Measurements from ENCODE around the gene ZFPM1.
"Not testable (repeated sequence)": the region's sequence is repeated elsewhere in the genome, so short reads cannot be mapped to it uniquely, and the experiment has no call there.

ZFPM1 gene
- total RNA-seq: 29.0 to 51.4 (median 41.7) reads per million in 4 experiments

DNA sequence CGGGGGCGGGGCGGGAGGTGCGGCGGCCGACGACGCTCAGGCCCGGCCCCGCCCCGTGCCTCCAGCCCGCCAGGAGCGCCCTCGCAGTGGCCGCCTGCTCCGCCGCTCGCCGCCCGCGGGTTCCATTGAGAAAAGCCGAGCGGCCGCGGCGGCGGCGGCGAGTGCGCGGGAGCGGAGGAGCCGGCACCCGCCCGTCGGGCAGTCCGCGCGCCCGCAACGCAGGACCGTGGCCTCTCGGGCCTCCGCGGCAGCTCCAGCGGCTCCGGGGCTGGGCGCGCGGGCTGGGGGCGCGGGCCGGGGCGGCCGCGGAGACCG, at the start of gene ZFPM1:
ZFPM1 (plus strand) TSS at position 64 of the 315 bp plus-strand sequence. CDS start 359 bp downstream, outside the sequence.
- no peak for DNase-seq

DNA sequence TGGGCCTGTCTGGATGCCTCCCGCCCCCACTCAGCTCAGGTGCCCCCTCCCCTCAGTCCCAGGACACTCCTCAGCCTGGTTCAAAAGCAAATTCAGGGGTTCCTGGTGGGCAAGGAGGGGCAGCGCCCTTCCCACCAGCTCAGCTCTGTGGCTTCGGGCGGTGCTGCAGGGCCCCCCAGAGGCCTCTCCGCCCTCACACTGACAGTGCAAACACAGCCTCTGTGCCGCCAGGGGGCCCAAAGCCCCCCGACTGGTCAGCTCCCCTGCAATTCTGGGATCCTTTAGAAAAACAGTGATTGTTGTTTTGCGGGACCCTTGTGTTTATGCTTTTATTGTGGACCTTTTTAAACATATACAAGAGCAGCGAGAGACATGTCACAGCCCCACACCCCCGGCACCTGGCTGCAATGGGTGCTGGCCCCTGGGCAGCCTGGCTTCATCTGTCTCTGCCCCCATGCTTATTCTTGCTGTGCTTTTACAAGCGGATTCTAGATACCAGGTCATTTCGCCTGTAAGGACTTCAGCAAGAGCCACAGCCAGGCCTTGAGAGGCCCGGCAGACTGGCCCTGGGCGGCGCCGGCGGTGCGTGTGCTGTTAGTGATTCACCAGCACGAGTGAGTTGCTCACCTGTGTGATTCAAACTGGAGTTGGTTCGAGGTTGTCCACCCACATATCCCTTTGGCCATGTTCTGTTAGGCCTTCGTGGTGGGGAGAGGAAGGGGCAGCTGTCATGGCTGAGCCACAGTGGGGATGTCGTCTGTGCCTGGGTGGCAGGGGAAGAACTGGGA, 49.1 kb upstream of the ZFPM1 start:
- DNase-seq: no peak

DNA sequence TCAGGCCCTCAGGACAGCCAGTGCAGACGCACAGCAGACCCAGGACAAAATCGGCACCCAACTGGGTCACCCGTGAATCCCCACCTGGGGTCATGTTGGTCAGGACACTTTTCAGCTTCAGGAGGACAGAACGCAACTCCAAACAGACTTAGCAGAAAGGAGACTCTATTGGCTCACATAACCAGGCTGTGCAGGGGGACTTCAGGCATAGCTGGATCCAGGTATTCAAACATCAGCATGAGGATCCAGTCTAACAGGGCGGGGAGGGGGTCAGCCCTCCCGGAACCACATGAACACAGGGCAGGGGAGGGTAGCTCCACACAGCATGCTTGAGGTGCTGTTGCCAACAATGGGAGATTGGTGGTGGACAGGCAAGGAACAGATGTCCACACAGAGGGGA, 48.3 kb upstream of the ZFPM1 start:
- DNase-seq: no peak

DNA sequence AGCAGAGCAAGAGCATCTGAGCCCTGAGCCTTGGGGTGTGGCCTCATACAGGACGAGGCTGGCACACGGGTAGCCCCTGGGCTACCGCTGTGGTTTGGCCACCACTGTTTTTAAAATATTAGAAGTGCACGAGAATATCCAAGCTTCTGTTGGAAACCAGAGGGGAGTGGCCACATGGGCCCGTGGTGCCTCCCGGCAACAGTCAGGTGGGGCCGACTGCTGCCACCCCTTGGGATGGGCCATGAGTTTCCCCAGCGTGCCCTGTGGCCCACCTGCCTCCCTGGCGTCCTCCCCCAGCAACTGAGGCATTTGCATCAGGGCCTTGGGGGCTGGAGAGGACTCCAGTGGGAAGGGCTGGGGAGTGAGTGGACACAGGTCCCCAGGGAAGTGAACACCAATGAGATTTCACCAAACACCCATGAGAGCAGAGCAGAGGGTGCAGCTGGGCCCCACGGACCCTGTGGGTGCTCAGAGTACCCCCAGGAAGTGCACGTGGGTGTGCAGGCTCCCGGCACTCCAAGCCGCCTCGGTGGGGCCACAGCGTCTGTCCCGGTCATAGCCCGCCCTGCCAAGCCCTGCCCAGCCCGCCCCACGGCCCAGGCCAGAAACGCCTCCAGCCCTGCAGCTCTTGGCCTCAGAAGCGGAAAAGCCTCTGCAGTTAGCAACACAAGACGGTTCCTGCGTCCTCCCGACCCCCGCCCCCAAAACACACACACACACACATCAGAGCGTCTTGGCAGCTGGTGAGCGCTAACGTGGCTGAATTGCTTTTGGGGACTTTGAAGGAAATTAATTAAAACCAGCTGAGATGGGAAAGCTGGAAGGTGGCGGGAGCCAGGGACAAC, 47.6 kb upstream of the ZFPM1 start:
- no peak for DNase-seq

DNA sequence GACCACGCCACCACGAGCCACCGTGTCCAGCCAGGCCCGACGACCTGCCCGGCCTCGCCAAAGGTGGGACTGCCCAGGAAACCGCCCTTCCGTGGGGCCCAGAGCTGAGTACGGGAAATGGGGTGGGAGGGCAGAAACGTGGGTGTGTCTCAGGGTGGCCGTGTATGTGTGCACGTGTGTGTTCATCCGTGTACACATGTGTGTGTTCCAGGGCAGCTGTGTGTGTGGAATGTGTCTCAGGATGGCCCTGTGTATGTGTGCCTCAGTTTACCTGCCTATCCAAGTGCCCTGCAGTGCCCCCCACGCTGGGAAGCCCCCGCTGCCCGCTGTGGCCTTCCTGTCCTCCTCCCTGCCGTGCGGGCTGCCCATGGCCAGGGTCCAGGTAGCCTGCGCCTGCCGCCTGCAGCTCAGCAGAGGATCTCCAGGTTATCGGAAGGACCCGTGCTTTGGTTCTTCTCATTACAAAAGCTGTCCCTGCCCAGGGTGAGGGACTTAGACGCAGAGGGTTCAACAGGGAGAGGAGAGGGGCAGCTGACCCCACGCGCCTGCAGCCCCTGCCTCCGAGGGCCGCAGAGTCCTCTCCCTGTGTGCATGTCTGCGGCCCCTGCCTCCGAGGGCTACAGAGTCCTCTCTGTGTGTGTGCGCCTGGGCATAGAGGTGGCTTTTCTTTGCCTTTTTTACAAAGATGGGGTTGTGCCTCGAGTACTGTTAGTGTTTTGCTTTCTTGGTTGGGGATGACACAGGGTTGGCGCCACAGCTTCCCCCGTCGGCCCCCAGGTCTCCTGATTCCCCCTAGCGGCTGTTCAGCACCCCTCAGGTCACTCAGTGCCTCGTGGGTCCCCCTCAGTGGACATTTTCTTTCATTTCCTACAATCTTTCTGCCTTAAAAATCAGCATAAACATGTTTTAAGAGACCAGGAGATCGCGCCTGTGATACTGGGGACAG, 46.7 kb upstream of the ZFPM1 start:
- DNase-seq: no peak

DNA sequence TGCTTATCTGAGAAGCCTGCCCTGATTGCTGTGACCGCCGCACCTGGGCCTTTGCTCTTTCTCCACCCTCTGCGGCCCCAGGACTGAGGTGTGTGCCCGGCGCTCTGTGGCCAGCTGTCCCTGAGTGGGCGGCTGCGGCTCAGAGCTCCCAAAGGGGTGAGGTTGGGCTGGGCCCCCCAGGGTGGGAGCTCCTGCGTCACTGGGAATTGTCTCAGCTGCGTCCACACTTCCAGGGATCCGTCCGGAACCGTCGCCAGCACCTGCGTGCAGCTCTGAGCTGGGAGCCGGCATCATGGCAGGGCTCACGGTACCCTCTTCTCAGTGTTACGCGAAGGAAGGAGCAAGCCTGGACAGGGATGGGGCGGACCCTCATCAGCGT, 46.0 kb upstream of the ZFPM1 start:
- DNase-seq: no peak

DNA sequence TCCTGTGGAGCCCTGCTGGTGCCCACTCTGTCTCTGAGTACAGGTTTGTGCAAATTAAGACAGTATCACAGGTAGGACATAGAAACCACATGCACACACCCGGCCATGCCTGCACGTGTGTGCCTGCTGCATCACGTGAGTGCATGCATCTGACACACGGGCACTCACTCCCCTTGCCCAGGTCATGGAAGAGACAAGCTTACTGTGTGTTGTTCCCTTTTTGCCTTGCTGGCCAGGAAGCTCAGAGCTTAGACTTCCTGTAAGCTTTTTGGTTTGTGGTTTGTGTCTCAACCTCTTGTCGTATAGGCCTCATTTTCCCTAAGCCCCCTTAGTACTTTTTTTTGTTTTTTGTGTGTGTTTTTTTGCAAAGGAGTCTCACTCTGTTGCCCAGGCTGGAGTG, 45.3 kb upstream of the ZFPM1 start:
- DNase-seq: no peak

DNA sequence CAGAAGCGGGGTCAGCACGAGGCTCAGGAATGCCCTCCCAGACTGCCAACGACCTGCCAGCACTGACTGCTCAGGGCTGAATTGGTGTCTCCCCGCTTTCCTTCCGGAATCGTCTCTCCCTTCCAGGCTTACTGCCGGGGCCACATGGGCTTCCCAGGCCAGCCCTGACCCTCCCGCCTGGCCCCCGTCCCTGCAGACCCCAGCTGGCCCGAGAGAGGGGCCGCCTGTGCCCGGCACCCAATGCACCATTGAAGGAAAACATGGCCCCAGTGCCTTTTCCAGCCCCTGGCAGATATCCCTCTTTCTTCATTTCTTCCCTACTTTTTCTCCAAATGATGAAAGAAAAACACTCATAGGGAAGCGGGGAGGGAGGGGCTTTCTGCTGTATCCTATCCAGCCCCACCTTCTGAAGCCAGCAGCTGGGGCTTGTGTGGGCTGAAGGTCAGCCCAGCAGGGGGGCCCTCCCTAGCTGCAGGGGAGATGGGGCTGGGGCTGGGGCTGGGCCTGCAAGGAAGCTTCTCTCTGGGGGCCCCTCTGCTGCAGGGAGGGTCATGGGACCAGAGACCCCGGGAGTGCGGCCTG, 44.4 kb upstream of the ZFPM1 start:
- no peak for DNase-seq

DNA sequence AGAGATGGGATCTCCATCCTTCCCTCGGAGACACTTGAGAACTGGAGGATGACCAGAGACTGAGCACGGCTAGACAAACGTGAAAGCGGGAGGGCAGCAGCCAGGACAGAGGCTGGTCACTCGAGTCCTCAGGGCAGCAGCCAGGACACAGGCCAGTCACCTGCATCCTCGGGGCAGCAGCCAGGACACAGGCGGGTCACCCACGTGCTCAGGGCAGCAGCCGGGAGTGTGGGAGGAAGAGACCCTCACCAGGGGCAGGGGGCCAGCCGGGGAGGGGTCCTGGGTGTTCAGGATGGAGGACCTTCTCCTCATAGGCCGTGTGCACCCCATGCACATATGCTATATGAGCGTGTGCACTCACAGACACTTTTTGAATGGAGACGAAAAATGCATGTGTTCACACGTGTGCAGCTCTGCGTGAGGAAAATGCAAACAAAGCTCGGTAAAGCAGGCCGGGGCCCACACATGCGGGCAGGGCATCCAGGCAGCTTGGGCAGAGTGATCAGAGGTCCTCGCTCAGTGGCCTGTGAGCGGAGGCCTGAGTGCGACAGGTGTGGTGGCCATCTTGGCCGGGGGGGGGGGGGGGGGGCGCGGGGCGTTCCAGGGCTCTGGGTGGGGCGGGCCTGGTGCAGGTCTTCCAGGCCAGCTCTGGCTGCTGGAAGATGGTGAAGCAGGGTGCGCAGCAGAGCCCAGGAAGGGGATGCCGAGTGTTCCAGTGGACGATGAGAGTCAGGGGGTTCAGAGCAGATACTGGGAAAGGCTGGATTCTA, 43.6 kb upstream of the ZFPM1 start:
- DNase-seq: no peak

DNA sequence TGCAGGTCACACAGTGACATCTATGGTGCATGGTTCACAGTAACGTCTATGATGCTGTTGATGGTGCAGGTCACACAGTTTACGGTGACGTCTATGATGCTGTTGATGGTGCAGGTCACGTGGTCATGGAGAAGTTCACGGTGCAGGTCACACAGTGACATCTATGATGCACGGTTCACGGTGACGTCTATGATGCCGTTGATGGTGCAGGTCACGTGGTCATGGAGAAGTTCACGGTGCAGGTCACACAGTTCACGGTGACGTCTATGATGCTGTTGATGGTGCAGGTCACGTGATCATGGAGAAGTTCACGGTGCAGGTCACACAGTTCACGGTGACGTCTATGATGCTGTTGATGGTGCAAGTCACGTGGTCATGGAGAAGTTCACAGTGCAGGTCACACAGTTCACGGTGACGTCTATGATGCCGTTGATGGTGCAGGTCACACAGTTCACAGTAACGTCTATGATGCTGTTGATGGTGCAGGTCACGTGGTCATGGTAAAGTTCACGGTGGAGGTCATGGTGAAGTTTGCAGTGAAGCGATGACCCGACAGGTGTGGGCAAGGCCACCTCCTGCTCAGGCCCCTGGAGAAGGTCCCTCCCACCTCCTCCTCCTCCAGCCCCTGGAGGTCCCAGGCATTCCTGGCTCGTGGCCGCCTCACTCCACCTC, 42.6 kb upstream of the ZFPM1 start:
- DNase-seq: not testable (repeated sequence)

DNA sequence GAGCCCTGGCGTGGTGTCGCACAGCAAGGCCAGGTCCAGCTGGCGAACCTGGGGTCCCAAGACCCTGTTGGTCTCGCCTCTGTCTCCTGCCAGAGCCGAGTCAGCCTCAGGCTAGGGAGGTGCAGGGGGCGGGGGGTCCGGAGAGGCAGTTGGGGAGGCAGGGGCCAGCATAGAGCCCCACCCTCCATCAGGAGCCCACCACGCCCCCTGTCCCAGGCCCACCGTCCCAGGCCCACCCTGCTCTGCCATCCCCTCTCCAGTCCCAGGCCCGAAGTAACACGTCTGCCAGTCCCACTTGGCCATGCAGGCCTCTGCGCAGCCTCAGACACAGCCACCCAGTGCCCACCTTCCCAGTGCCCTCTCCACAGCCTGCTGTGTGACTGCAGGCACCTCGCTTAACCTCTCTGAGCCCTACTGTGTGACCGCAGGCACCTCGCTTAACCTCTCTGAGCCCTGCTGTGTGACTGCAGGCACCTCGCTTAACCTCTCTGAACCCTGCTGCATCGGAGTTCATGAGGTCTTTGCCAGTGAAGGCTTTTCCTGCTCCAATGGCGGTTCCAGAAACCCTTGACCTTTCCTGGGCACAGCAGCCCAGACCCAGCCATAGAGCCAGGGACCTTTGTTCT, 41.0 kb upstream of the ZFPM1 start:
- no peak for DNase-seq

DNA sequence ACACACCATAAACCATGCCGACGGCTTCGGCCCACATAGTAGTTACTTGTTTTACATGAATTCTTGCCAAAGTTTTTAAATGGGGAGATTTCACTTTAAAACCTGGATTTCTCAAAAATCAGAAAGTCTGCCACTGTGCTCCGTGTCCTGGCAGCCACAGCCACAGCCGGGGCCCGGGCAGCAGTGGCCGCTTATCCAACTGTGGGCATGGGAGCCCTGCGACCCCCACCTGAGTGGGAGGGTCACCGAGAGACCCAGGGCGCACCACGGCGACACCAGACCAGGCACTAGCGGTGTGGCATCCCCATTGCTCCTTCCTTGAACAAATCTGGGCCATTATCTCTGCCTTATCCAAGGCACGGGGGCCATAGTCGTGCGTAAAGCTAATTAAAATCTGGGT, 40.3 kb upstream of the ZFPM1 start:
- no peak for DNase-seq

DNA sequence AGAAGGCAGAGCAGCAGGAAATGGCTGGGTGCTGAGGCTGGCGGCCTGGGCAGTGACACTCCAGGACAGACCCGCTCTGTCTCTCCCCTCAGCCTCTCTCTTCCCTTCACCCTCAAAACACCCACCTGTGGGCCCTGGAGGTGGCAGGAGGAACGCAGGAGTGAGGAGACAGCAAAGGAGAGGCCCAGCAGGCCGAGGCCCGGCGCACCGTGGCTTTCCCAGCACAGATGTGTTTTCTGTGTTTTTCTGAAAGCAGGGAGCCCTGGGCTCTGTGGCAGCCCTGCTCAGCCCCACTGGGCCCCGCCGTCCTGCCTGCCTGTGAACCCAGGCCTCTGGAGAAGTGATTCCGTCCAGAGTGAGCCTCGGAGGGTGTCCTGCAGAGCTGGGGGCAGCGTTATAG, 39.8 kb upstream of the ZFPM1 start:
- DNase-seq: no peak

DNA sequence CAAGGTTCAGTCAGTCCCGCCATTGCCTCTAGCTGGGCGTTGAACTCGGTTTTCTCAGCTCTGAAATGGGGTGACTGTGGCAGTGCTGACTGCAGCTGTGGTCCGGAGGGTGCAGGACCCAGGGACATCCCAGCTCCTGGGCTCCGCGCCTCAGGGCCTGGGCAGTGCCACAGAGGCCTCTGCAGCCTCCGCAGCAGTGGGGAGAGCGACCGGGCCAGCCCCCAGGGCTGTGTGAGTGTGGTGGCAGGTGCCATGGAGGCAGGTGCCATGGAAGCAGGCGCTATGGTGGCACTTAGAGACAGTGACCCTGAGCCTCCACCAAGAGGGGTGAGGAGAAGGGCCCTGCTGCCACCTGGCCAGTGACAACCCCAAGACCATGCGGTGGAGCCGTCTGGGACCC, 39.4 kb upstream of the ZFPM1 start:
- no peak for DNase-seq

DNA sequence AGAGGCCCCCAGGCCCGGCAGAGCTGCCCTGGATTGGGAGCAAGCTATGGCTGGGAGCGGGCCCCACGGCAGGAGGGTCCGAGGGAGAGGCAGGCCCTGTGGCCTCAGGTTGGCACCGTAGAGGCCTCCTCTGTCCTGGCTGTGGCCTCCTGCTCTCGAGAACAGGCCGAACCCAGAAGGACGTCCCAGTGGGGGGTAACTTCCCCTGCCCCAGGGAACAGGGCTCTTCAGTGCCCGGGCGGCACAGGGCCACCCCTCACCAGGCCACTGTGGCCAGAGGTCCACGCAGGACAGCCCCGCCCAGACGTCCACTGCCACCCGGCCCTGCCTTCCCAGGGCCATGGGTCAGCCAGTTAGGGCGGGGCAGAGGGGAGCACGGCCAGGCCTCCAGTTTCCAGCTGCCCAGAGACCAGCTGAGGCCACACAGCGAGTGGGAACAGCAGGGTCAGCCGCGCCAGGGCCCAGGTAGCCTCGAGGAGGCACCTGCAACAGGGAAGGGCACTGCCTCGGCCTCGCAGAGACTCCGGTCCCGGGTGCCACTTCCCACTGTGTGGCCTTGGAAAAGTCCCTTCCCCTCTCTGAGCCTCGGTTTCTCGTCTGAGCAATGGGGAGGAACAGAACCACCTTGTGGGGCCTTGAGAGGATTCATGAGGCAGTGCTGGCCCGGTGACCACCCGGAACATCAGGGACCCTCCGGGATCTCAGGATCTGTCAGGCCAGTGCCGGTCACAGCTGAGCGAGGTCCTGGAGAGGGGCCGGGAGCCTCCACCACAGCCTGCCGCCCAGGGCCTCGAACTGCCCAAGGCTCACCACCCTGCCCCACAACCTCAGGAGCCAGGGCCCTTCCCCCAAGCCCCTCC, 38.3 kb upstream of the ZFPM1 start:
- no peak for DNase-seq

DNA sequence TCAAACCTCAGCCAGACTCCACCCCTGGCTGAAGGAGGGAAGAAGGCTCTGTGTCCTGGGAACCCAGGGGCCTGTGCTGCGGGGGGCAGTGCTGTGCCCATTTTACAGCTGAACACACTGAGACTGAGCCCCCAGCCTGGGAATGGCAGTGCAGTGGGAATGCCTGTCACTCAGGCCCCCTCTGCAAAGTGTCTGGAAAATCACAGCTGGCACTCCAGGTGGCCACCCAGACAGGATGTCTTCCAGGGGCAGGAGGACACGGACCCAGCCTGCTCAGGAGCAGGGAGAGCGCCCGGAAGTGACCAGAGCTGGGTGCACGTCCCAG, 37.7 kb upstream of the ZFPM1 start:
- DNase-seq: no peak

DNA sequence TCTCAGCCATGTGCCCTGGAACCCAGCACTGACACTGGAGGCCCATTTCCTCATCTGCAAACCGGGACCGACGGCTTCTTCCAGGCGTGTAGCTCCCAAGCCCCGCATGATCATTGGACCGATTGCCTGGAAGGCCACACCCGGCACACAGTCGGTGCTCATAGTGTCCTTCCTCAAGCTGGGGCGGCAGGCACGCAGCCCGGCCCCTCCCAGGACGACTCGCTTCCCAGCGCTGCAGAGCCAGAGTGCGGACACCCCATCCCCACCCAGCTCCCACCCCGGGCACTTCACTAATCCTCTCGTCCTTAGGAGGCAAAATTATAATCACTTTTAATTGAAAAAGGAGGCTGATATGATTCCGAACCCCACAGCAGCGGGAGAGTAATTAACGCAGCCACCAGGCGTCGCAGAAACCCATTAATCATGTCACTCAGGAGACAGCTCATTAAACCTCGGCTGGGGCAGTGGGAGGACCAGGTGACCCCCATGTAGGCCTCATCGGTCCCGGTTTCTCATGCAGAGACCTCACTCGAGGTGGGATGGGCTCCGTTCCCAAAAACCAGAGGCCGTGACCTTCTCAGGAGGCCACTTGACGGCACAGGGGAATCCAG, 37.3 kb upstream of the ZFPM1 start:
- DNase-seq: no peak

DNA sequence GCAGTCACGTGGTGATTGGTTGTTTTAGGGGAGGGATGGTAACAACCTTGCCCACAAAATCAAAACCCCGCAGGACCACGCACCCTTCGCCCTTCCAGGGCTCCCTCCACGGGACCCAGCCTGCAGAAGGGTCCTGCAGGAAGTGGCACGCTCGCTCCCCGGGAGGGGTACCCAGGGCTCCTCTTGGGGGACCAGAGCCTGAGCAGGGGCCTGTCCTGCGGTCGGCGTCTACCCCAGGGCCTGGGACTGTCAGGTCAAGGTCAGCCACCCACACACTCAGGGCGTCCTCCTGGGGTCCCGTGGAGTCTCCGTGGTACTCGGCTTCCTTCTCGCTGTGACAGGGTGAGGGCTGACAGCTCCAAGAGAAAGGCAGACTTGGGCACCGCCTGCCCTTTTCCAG, 36.4 kb upstream of the ZFPM1 start:
- no peak for DNase-seq

DNA sequence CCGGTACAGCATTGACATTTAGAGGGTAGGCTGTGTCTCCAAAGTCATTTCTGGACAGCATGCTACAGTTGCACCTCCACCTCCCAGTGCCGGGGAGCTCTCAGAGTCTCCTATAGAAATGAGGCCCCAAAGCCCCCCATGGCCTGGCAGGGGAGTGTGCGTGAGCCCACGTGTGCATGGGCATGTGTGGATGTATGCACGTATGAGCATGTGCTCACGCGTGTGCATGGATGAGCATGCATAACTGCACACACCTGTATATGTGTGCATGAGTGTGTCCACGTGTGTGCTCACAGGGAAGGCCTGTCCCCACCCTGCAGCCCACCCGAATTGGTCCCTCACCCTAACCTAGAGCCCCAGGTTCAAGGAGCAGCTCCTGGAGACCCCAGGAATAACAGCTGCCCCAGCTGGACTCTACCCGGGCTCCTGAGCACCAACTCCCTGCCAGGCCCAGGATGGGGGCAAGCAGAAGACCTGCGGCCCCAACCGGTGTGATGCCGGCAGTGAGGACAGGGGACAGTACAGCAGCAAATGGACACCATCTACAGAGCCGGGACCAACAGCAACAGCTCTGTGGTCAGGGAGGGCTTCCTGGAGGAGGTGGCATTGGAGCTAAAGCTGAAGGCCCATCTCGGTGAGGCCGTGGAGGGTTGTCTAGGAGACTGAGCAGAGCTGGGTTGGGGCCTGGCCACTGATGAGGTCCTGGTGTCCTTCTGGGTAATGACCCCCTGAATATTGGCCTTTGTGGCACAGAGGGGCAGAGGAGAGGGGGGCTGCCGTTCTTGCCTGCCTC, 35.2 kb upstream of the ZFPM1 start:
- DNase-seq: no peak

Measured in effector CD8-positive, alpha-beta T cell (primary cell).